Epithelial cell of proximal tubule (primary cell): ENCODE data around the gene AKAP8. TPM values are rescaled to one million over a fixed set of nuclear protein-coding genes. Genes with fewer than 3 reads are reported as not detected.

Experiments
- DNase-seq: peaks from one replicate; pipeline ENCODE4 v3.0.0-alpha.2; 2011; ENCODE audit warnings: low read depth
- H3K4me3 ChIP-seq: 2 replicates; pipeline ENCODE4 v1.5.1; 2011; ENCODE audit warnings: low read depth, mild to moderate bottlenecking, low read length
- total RNA-seq: library from RNA; depleted of rRNA; stranded (reverse); fragments of >200 nt; gene quantifications from 2 replicates; pipeline ENCODE4 v1.2.3, GENCODE V29; 2015
- TF ChIP-seq, protein P1 (sequence below): conservative IDR thresholded peaks from 2 replicates; pipeline ENCODE4 v1.5.1; 2012; ENCODE audit warnings: low read depth, mild to moderate bottlenecking, low read length

Gene AKAP8
- total RNA-seq, 1 donor from 2014 or later: 14.1 TPM

DNA sequence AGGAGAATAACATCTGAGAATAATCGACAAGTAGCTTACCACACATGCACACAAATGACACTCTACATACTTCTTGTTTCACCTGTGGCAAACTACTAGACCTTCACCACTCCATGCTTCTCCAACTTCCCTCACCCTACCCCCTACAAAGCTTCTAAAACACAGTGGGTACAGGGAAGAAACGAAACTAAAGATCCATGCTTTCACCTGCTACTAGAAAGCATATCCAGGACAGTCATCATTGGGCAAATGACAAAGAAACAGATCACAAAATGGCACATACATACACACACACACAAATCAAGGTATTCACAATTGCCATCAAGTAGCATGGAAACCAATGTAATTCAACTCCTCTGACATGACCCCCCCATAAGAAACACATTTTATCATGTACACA lies 57.8 kb downstream of the AKAP8 start:
- no peak for DNase-seq
- no peak overlapping the region for H3K4me3 ChIP-seq
- TF ChIP-seq, protein P1, sequence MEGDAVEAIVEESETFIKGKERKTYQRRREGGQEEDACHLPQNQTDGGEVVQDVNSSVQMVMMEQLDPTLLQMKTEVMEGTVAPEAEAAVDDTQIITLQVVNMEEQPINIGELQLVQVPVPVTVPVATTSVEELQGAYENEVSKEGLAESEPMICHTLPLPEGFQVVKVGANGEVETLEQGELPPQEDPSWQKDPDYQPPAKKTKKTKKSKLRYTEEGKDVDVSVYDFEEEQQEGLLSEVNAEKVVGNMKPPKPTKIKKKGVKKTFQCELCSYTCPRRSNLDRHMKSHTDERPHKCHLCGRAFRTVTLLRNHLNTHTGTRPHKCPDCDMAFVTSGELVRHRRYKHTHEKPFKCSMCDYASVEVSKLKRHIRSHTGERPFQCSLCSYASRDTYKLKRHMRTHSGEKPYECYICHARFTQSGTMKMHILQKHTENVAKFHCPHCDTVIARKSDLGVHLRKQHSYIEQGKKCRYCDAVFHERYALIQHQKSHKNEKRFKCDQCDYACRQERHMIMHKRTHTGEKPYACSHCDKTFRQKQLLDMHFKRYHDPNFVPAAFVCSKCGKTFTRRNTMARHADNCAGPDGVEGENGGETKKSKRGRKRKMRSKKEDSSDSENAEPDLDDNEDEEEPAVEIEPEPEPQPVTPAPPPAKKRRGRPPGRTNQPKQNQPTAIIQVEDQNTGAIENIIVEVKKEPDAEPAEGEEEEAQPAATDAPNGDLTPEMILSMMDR: no peak

DNA sequence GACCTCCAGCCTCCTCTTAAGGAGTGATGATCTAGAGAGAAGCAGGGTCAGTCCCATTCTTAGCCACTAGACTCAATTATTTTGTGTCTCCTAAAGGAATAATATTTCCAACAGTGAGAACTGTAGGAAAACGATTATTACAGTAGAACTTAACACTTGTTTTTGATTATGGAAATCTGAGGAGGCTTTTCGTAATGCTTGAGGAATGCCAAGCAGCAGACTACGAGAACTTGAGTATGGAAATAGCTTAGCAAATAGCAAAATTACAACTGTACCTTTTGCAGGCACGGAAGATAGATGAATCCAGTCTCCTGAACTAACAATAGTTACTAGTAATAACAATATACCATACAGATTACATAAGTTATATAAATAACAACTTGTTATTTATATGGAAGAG lies 59.5 kb downstream of the AKAP8 start:
- no peak overlapping the region for H3K4me3 ChIP-seq
- DNase-seq: no peak
- TF ChIP-seq, protein P1: no peak

DNA sequence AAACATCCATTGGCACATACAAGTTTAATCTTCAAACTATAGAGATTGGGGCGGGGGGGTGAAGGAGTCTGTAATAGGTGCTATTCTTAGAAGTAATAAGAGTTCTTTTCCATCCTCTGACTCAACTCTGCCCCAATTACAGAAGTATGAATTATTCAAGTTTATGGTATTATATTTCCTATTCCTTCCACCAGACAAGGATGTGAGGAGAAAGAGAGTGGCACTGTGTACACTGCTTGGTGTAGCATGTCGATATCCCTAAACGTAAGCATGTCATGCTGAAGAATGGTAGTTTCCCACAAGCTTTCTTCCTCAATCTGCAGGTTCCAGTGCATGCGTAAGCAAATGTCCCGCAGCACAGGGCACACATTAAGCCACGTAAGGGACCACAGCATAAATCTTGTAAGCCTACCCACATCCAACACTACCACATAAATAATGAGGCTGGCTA lies 61.3 kb downstream of the AKAP8 start:
- DNase-seq: no peak
- TF ChIP-seq, protein P1: no peak
- no peak overlapping the region for H3K4me3 ChIP-seq

DNA sequence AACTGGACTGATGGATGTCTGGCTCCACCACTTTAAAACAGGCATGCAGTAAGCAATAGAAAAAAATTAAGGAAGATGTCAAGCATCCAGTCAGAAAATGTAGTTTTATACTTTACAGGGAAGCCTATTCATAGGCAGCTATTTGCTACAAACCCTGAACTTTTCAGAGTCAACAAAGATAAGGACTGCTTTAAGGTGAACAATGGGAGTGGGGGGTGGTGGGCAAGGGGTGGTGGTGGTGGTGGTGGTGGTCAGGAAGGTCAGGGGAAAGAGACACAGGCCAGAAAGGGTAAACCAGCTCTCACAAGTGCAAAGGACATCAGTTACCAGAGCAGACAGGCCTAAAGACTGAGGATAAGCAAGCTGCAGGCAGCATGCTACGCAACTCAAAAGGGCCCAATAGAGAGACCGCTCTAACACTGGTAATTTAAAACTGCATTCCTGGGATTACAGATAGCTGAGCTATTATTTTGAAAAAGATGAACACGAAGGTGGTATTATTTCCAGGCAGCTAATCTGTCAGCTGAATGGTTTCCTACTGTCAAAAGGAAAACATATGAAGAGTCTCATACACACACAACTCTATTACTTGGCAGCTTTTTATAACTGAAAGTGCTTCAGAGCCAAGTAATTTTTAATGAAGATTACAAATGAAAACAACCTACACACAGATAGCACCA lies 62.1 kb downstream of the AKAP8 start:
- no peak for DNase-seq
- no peak overlapping the region for H3K4me3 ChIP-seq
- TF ChIP-seq, protein P1: no peak

DNA sequence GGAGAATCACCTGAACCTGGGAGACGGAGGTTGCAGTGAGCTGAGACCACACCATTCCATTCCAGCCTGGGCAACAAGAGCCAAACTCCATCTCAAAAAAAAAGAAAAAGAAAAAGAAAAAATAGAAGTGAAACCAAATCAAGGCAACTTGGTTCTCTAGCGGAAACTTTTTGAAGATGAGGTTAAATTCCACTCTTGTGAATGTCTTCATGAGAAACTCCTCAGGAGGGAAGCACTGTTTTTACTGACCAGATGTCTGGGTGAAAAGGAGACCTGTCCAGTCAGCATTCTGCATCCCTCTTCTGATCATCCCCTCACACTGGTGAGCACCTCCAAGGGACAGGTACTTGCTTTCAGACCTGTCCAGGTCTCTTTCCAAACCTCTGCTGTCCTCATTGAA lies 63.1 kb downstream of the AKAP8 start:
- no peak for DNase-seq
- TF ChIP-seq, protein P1: no peak
- no peak overlapping the region for H3K4me3 ChIP-seq

DNA sequence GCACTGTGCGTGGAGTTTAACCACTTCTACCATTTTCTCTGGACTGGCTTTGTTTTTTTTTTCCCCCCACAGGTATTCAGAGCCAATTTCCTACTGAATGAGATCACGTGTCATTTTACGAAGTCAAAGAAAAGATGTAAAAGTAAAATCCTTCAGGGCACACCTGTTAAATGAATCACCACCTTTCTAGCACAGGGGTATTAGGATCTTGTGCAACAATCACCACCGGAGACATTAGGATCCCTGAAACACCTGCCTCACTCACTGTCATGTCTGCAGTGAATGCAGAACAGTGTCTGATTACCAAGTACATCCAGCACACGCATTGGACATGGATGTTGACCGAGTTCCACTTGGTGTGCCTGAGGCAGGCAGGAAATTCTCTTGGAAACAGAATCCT lies 64.5 kb downstream of the AKAP8 start:
- no peak for DNase-seq
- H3K4me3 ChIP-seq: no peak overlapping the region
- TF ChIP-seq, protein P1: no peak

DNA sequence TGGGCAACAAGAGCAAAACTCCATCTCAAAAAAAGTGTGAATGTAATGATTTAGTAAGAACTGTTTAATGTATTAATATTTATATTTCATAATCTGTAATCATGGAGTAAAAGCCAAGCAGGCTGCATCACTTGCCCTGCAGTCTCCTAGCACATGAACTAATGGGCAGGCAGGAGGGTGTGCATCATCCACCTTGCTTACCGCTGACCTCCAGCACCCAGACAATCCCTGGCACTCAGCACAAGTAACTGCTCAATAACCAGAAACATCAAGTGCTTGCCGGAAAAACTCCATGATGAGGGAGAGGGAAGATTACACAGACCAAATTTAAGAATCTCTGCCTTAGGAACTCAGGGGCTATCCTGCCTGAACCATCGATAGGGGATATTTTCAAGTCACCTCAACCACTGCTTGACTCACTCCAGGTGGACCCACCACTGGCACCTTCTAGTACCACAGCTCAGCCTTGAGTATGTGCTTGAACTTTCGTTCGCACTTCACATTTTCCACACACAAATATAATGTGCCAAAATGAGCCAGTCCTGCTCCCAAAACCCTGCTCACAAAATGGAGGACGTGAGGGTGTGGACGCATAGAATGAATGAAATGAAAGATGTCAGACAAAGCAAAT lies 65.8 kb downstream of the AKAP8 start:
- H3K4me3 ChIP-seq: no peak overlapping the region
- TF ChIP-seq, protein P1: no peak
- DNase-seq: no peak
